Measurements from ENCODE around the gene SLC26A3. TPM values are rescaled to one million over a fixed set of nuclear protein-coding genes. Genes with fewer than 3 reads are reported as not detected.

SLC26A3 gene
- total and polyA plus RNA-seq, 4 donors = under 0.01 to 0.49 (median 0.14) TPM

- no peaks in the 10 kb centered on the region for H3K36me3 ChIP-seq (ENCODE audit: control insufficient read depth in 4 of 4, insufficient read depth in 3 of 4, low read depth in 1 of 4, low read length in 3 of 4)
- no peaks in the 10 kb centered on the region for H3K9me3 ChIP-seq (ENCODE audit: control insufficient read depth in 4 of 4, low read length in 3 of 4)
- TF ChIP-seq, protein P1, sequence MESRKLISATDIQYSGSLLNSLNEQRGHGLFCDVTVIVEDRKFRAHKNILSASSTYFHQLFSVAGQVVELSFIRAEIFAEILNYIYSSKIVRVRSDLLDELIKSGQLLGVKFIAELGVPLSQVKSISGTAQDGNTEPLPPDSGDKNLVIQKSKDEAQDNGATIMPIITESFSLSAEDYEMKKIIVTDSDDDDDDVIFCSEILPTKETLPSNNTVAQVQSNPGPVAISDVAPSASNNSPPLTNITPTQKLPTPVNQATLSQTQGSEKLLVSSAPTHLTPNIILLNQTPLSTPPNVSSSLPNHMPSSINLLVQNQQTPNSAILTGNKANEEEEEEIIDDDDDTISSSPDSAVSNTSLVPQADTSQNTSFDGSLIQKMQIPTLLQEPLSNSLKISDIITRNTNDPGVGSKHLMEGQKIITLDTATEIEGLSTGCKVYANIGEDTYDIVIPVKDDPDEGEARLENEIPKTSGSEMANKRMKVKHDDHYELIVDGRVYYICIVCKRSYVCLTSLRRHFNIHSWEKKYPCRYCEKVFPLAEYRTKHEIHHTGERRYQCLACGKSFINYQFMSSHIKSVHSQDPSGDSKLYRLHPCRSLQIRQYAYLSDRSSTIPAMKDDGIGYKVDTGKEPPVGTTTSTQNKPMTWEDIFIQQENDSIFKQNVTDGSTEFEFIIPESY (IDR thresholded peaks at IDR 0.05) = no peak
- TF ChIP-seq TAF1 (conservative IDR thresholded peaks at IDR 0.05) = no peak
- no peak for TF ChIP-seq RXRA (IDR thresholded peaks at IDR 0.05)
- TF ChIP-seq FOXA2 (IDR thresholded peaks at IDR 0.05) = no peak
- no peak for TF ChIP-seq REST (IDR thresholded peaks at IDR 0.05)
- no peak for TF ChIP-seq GABPA (IDR thresholded peaks at IDR 0.05 in 1 of 2, conservative IDR thresholded peaks at IDR 0.05 in 1 of 2)
- TF ChIP-seq, protein P2, sequence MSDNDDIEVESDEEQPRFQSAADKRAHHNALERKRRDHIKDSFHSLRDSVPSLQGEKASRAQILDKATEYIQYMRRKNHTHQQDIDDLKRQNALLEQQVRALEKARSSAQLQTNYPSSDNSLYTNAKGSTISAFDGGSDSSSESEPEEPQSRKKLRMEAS (IDR thresholded peaks at IDR 0.05) = no peak
- no peak for TF ChIP-seq HNF4A (conservative IDR thresholded peaks at IDR 0.05)
- no peak for TF ChIP-seq EGR1 (IDR thresholded peaks at IDR 0.05; ENCODE audit: low read depth in 2 of 2)
- TF ChIP-seq FOXA1 (IDR thresholded peaks at IDR 0.05) = no peak
- TF ChIP-seq YY1 (IDR thresholded peaks at IDR 0.05) = no peak
- no peak for TF ChIP-seq SP1 (IDR thresholded peaks at IDR 0.05)
- TF ChIP-seq CTCF (IDR thresholded peaks at IDR 0.05; ENCODE audit: low read depth, low read length, missing input control) = no peak
- TF ChIP-seq NR2F2 (IDR thresholded peaks at IDR 0.05) = no peak
- TF ChIP-seq JUND (IDR thresholded peaks at IDR 0.05) = no peak
- TF ChIP-seq HNF4G (IDR thresholded peaks at IDR 0.05) = no peak
- TF ChIP-seq RAD21 (IDR thresholded peaks at IDR 0.05) = no peak
- no peak for TF ChIP-seq ATF3 (IDR thresholded peaks at IDR 0.05)
- no peak overlapping the region for H3K4me3 ChIP-seq (ENCODE audit: low read depth in 1 of 3, low read length in 3 of 3)
- no peaks in the 10 kb centered on the region for H3K4me1 ChIP-seq (ENCODE audit: control insufficient read depth in 4 of 4, insufficient read depth in 4 of 4, low read length in 3 of 4)
- 40% methylated on average over 2 of the region's 2 CpGs for WGBS
- H3K9ac ChIP-seq (ENCODE audit: low read depth in 1 of 2, low read length in 2 of 2) = no peak overlapping the region
- no peaks in the 10 kb centered on the region for H3K27me3 ChIP-seq (ENCODE audit: control insufficient read depth in 4 of 4, insufficient read depth in 4 of 4, low read length in 3 of 4)
- no peak for DNase-seq (ENCODE audit: low spot score)
- H3K27ac ChIP-seq (ENCODE audit: low read depth in 1 of 2, low read length in 2 of 2) = no peak overlapping the region
Observed at GRCh38 chr7:107785926-107786325, 17.1 kb downstream of the SLC26A3 start.
